Activated CD8-positive, alpha-beta T cell treated with anti-CD3 and anti-CD28 coated beads, Interleukin-2, amount 10 ng/mL, durations not matched to agents 7 days and 5 days (primary cell): ENCODE results near the gene KAT6B. TPM values are rescaled to one million over a fixed set of nuclear protein-coding genes. Genes with fewer than 3 reads are reported as not detected.

ENCODE experiments used
- ATAC-seq: fragments of 150-1000 bp; cut with Tn5 transposase; one replicate; pipeline ENCODE4 v1.10.0; 2021; ENCODE audit warnings: moderate library complexity
- CTCF ChIA-PET: fragments of 350-600 bp; sonication (Branson Sonifier 250); formaldehyde crosslinking; loops from one replicate; lab custom pipeline; 2021; ENCODE audit warnings: antibody characterized with exemption; lab: Charles Lee
- POLR2A ChIA-PET: fragments of 350-600 bp; sonication (Branson Sonifier 250); formaldehyde crosslinking; loops from one replicate; lab custom pipeline; 2021; ENCODE audit warnings: antibody characterized with exemption; lab: Charles Lee
- DNase-seq: peaks from one replicate; pipeline ENCODE4 v3.0.0-alpha.2; 2020
- H3K27ac Mint-ChIP-seq: one replicate; pipeline ENCODE4 v1.8.0; 2021; ENCODE audit warnings: mild to moderate bottlenecking, mixed read lengths
- H3K27me3 Mint-ChIP-seq: one replicate; pipeline ENCODE4 v1.8.0; 2021; ENCODE audit warnings: low read depth, mixed read lengths
- H3K36me3 Mint-ChIP-seq: one replicate; pipeline ENCODE4 v1.8.0; 2021; ENCODE audit warnings: low read depth, mixed read lengths
- H3K4me1 Mint-ChIP-seq: one replicate; pipeline ENCODE4 v1.8.0; 2021; ENCODE audit warnings: low read depth, mixed read lengths
- H3K4me3 Mint-ChIP-seq: one replicate; pipeline ENCODE4 v1.8.0; 2021; ENCODE audit warnings: mild to moderate bottlenecking, mixed read lengths
- H3K9me3 Mint-ChIP-seq: one replicate; pipeline ENCODE4 v1.8.0; 2022; ENCODE audit warnings: mixed read lengths; ENCODE audit not compliant: insufficient read depth
- total RNA-seq, 2 experiments: library from RNA; stranded (reverse); gene quantifications; one replicate each; pipeline ENCODE4 v1.2.3, GENCODE V29; 2021

KAT6B gene
- total RNA-seq, 2 experiments from 2014 or later: 40.3 to 43.1 TPM

GRCh38 chr10:74937266-74937856 lies 111.0 kb downstream of the KAT6B start:
- ChIA-PET POLR2A (interaction anchor here (0.5 kb wide), 1 partner anchor 789 kb away, joined by 3 read pairs; no protein-coding TSS in a partner anchor), CTCF (interaction anchor here (0.8 to 1.2 kb wide), 2 partner anchors 9 to 82 kb away, joined by 3 read pairs; no protein-coding TSS in a partner anchor)
- Mint-ChIP-seq H3K36me3 (peaks cover 8% of the 10 kb centered on the region), H3K4me1 (peaks cover 7% of the 10 kb centered on the region), H3K27me3 (no peaks in the 10 kb centered on the region), H3K4me3 (no peak overlapping the region), H3K27ac (no peak overlapping the region), H3K9me3 (no peaks in the 10 kb centered on the region)
- ATAC-seq (no peak), DNase-seq (no peak)

- no peak for DNase-seq
- CTCF ChIA-PET: no interaction called here
- H3K4me3 Mint-ChIP-seq: no peak overlapping the region
- no peaks in the 10 kb centered on the region for H3K27me3 Mint-ChIP-seq
- POLR2A ChIA-PET: interaction anchor here (0.6 kb wide), 1 partner anchor 108 kb away, joined by 3 read pairs; no protein-coding TSS in a partner anchor
- H3K9me3 Mint-ChIP-seq: no peaks in the 10 kb centered on the region
- peaks cover under 1% of the 10 kb centered on the region for H3K4me1 Mint-ChIP-seq
- H3K27ac Mint-ChIP-seq: no peak overlapping the region
- peaks cover 3% of the 10 kb centered on the region for H3K36me3 Mint-ChIP-seq
- ATAC-seq: no peak
Measured at GRCh38 chr10:74944205-74944604, 117.8 kb downstream of the KAT6B start.

GRCh38 chr10:74947781-74948401 lies 121.5 kb downstream of the KAT6B start:
- Mint-ChIP-seq H3K27ac (no peak overlapping the region), H3K4me1 (peaks cover 3% of the 10 kb centered on the region), H3K27me3 (no peaks in the 10 kb centered on the region), H3K4me3 (no peak overlapping the region), H3K36me3 (no peaks in the 10 kb centered on the region), H3K9me3 (no peaks in the 10 kb centered on the region)
- DNase-seq (no peak), ATAC-seq (no peak)
- POLR2A ChIA-PET: interaction anchor here (0.6 kb wide), 1 partner anchor 361 kb away, joined by 4 read pairs; no protein-coding TSS in a partner anchor
- CTCF ChIA-PET: no interaction called here

GRCh38 chr10:74949034-74949832 lies 122.8 kb downstream of the KAT6B start:
- no peak overlapping the region for H3K4me3 Mint-ChIP-seq
- no peaks in the 10 kb centered on the region for H3K36me3 Mint-ChIP-seq
- ATAC-seq: no peak
- no peaks in the 10 kb centered on the region for H3K27me3 Mint-ChIP-seq
- no peak for DNase-seq
- H3K4me1 Mint-ChIP-seq: peaks cover 3% of the 10 kb centered on the region
- ChIA-PET CTCF (no interaction called here), POLR2A (no interaction called here)
- H3K27ac Mint-ChIP-seq: no peak overlapping the region
- H3K9me3 Mint-ChIP-seq: no peaks in the 10 kb centered on the region

GRCh38 chr10:74949843-74950765 lies 123.7 kb downstream of the KAT6B start:
- Mint-ChIP-seq H3K27ac (no peak overlapping the region), H3K4me3 (no peak overlapping the region), H3K9me3 (no peaks in the 10 kb centered on the region), H3K27me3 (no peaks in the 10 kb centered on the region), H3K4me1 (peaks cover 3% of the 10 kb centered on the region), H3K36me3 (no peaks in the 10 kb centered on the region)
- DNase-seq (no peak), ATAC-seq (no peak)
- CTCF ChIA-PET: no interaction called here
- POLR2A ChIA-PET: no interaction called here

GRCh38 chr10:74953214-74953613 lies 126.8 kb downstream of the KAT6B start:
- ChIA-PET POLR2A (no interaction called here), CTCF (no interaction called here)
- Mint-ChIP-seq H3K4me1 (peaks cover 3% of the 10 kb centered on the region), H3K9me3 (no peaks in the 10 kb centered on the region), H3K4me3 (no peak overlapping the region), H3K27me3 (no peaks in the 10 kb centered on the region), H3K27ac (no peak overlapping the region), H3K36me3 (no peaks in the 10 kb centered on the region)
- DNase-seq (no peak), ATAC-seq (no peak)

GRCh38 chr10:74955796-74956195 lies 129.4 kb downstream of the KAT6B start:
- CTCF ChIA-PET: no interaction called here
- POLR2A ChIA-PET: no interaction called here
- no peak overlapping the region for H3K4me3 Mint-ChIP-seq
- DNase-seq (no peak), ATAC-seq (no peak)
- H3K27me3 Mint-ChIP-seq: no peaks in the 10 kb centered on the region
- no peaks in the 10 kb centered on the region for H3K9me3 Mint-ChIP-seq
- H3K27ac Mint-ChIP-seq: no peak overlapping the region
- H3K4me1 Mint-ChIP-seq: no peaks in the 10 kb centered on the region
- H3K36me3 Mint-ChIP-seq: no peaks in the 10 kb centered on the region

GRCh38 chr10:74956555-74957111 lies 130.2 kb downstream of the KAT6B start:
- no peak for ATAC-seq
- Mint-ChIP-seq H3K4me3 (no peak overlapping the region), H3K36me3 (peaks cover 3% of the 10 kb centered on the region), H3K4me1 (no peaks in the 10 kb centered on the region), H3K27ac (no peak overlapping the region), H3K27me3 (no peaks in the 10 kb centered on the region), H3K9me3 (no peaks in the 10 kb centered on the region)
- no peak for DNase-seq
- POLR2A ChIA-PET: no interaction called here
- CTCF ChIA-PET: no interaction called here

GRCh38 chr10:74957285-74957961 lies 131.0 kb downstream of the KAT6B start:
- H3K4me3 Mint-ChIP-seq: no peak overlapping the region
- ATAC-seq (no peak), DNase-seq (no peak)
- no peaks in the 10 kb centered on the region for H3K4me1 Mint-ChIP-seq
- peaks cover 3% of the 10 kb centered on the region for H3K36me3 Mint-ChIP-seq
- no peaks in the 10 kb centered on the region for H3K27me3 Mint-ChIP-seq
- CTCF ChIA-PET: interaction anchor here (1.5 kb wide), 1 partner anchor 10 kb away, joined by 6 read pairs; no protein-coding TSS in a partner anchor
- no peaks in the 10 kb centered on the region for H3K9me3 Mint-ChIP-seq
- H3K27ac Mint-ChIP-seq: no peak overlapping the region
- POLR2A ChIA-PET: no interaction called here

- no peak for ATAC-seq
Measured at GRCh38 chr10:74958316-74958715, 131.9 kb downstream of the KAT6B start.

More at GRCh38 chr10:74958316-74958715, 131.9 kb downstream of the KAT6B start:
- ChIA-PET POLR2A (no interaction called here), CTCF (interaction anchor here (1.5 kb wide), 1 partner anchor 9 kb away, joined by 6 read pairs; no protein-coding TSS in a partner anchor)
- Mint-ChIP-seq H3K4me3 (no peak overlapping the region), H3K9me3 (no peaks in the 10 kb centered on the region), H3K4me1 (peaks cover 2% of the 10 kb centered on the region), H3K36me3 (peaks cover 3% of the 10 kb centered on the region), H3K27me3 (no peaks in the 10 kb centered on the region), H3K27ac (no peak overlapping the region)
- no peak for DNase-seq
